A549 (cell line): ENCODE results near the gene CCDC154. TPM values are rescaled to one million over a fixed set of nuclear protein-coding genes. Genes with fewer than 3 reads are reported as not detected.

Experiments used
- ATAC-seq, 2 experiments: fragments of 200-7000 bp in 1 of 2; fragments of >200 bp in 1 of 2; cut with Nextera tagmentation in 1 of 2; cut with Tn5 transposase in 1 of 2; 3 replicates each; pipeline versions ENCODE4 v1.8.0 to v1.9.1; 2018 to 2020; ENCODE audit warnings: mild to moderate bottlenecking in 1 of 2, moderate library complexity in 1 of 2
- CTCF ChIA-PET: fragments of 300-600 bp; sonication (Branson Sonifier 250); formaldehyde crosslinking; extraction: SDS; loops from one replicate; lab custom pipeline; 2021; ENCODE audit warnings: antibody characterized with exemption, inconsistent platforms; lab: Yijun Ruan, JAX
- POLR2A ChIA-PET: fragments of 350-600 bp; formaldehyde crosslinking; extraction: SDS; loops from one replicate; lab custom pipeline; 2021; ENCODE audit warnings: antibody characterized with exemption, inconsistent platforms; lab: Yijun Ruan, JAX
- DNase-seq, 2 experiments: peaks; one replicate each; pipeline versions ENCODE4 v3.0.0 to v3.0.0-alpha.2; 2011 to 2016; ENCODE audit warnings: low read depth in 1 of 2, low spot score in 1 of 2
- FAIRE-seq: peaks from 2 replicates; lab custom pipeline; 2011; peaks lifted over from hg19 to GRCh38; lab: Jason Lieb, UNC
- H3K27ac ChIP-seq, 2 experiments: fragments of >200 bp; sonication (Bioruptor Twin); formaldehyde crosslinking; 3 replicates each; pipeline ENCODE4 v1.5.1; 2016 to 2017
- H3K4me1 ChIP-seq: fragments of >200 bp; sonication (Bioruptor Twin); formaldehyde crosslinking; 3 replicates; pipeline ENCODE4 v1.6.1; 2016
- H3K4me2 ChIP-seq: fragments of >200 bp; sonication (Bioruptor Twin); formaldehyde crosslinking; 3 replicates; pipeline ENCODE4 v1.6.1; 2016
- H3K4me3 ChIP-seq: fragments of >200 bp; sonication (Bioruptor Twin); formaldehyde crosslinking; 3 replicates; pipeline ENCODE4 v1.5.1; 2016
- H3K9me3 ChIP-seq: fragments of >200 bp; sonication (Bioruptor Twin); formaldehyde crosslinking; 3 replicates; pipeline ENCODE4 v1.6.1; 2016
- BCL3 ChIP-seq: fragments of >200 bp; sonication (Bioruptor Twin); formaldehyde crosslinking; IDR thresholded peaks from 3 replicates; pipeline ENCODE4 v1.6.1; 2016
- EHF ChIP-seq: fragments of 250-450 bp; sonication (Bioruptor Pico); IDR thresholded peaks from 2 replicates; pipeline ENCODE4 v1.5.0; 2020; ENCODE audit warnings: mild to moderate bottlenecking
- EHMT2 ChIP-seq: fragments of 200-600 bp; sonication (generic); IDR thresholded peaks from 2 replicates; pipeline ENCODE4 v1.6.1; 2016; ENCODE audit warnings: antibody characterized with exemption, low read depth, mild to moderate bottlenecking, moderate library complexity
- ELK1 ChIP-seq: fragments of 150-350 bp; IDR thresholded peaks from 2 replicates; pipeline ENCODE4 v1.6.1; 2014; ENCODE audit warnings: low read depth, mild to moderate bottlenecking, low read length
- EP300 ChIP-seq, 2 experiments: fragments of >200 bp; sonication (Bioruptor Twin); formaldehyde crosslinking; IDR thresholded peaks; 2 replicates in 1 of 2; 3 replicates in 1 of 2; pipeline ENCODE4 v1.6.1; 2016 to 2017
- HOXB13 ChIP-seq: fragments of 250-450 bp; sonication (Bioruptor Pico); IDR thresholded peaks from 2 replicates; pipeline ENCODE4 v1.5.0; 2020; ENCODE audit warnings: low read depth, mild to moderate bottlenecking, moderate library complexity
- JUNB ChIP-seq: fragments of >200 bp; sonication (Bioruptor Twin); formaldehyde crosslinking; IDR thresholded peaks from 2 replicates; pipeline ENCODE4 v1.6.1; 2016
- NPAS2 ChIP-seq: fragments of 250-450 bp; sonication (Bioruptor Pico); IDR thresholded peaks from 2 replicates; pipeline ENCODE4 v1.8.0; 2022; ENCODE audit warnings: mild to moderate bottlenecking, moderate library complexity, borderline replicate concordance
- POLR2A ChIP-seq: IDR thresholded peaks from 2 replicates; pipeline ENCODE4 v1.6.1; 2012; ENCODE audit warnings: mild to moderate bottlenecking, low read length
- RAD21 ChIP-seq, 2 experiments: fragments of >200 bp in 1 of 2; sonication (Bioruptor Twin) in 1 of 2; formaldehyde crosslinking in 1 of 2; IDR thresholded peaks in 1 of 2; conservative IDR thresholded peaks in 1 of 2; 2 replicates in 1 of 2; 3 replicates in 1 of 2; pipeline ENCODE4 v1.6.1; 2012 to 2018; ENCODE audit warnings: inconsistent platforms in 1 of 2
- RCOR1 ChIP-seq: fragments of 150-350 bp; IDR thresholded peaks from 2 replicates; pipeline ENCODE4 v1.6.1; 2014; ENCODE audit warnings: antibody characterized with exemption, low read length, low read depth
- REST ChIP-seq: fragments of 200-600 bp; sonication (generic); IDR thresholded peaks from 2 replicates; pipeline ENCODE4 v1.6.1; 2016; ENCODE audit warnings: antibody characterized with exemption, mild to moderate bottlenecking, moderate library complexity
- RNF2 ChIP-seq: fragments of 200-600 bp; sonication (generic); IDR thresholded peaks from 2 replicates; pipeline ENCODE4 v1.6.1; 2016; ENCODE audit warnings: low read depth, mild to moderate bottlenecking, antibody characterized with exemption, moderate library complexity, borderline replicate concordance
- SMC3 ChIP-seq: fragments of >200 bp; sonication (Bioruptor Twin); formaldehyde crosslinking; IDR thresholded peaks from 3 replicates; pipeline ENCODE4 v1.6.1; 2018; ENCODE audit warnings: inconsistent platforms
- USF2 ChIP-seq: fragments of 450-650 bp; IDR thresholded peaks from 2 replicates; pipeline ENCODE4 v1.6.1; 2014; ENCODE audit warnings: antibody characterized with exemption
- ZNF302 ChIP-seq: fragments of 250-450 bp; sonication (Bioruptor Pico); IDR thresholded peaks from 2 replicates; pipeline ENCODE4 v1.9.0; 2021; ENCODE audit warnings: inconsistent platforms, mild to moderate bottlenecking, moderate library complexity
- WGBS: methylation state at CpG from one replicate; pipeline ENCODE4 v1.1.6; 2017; ENCODE audit errors: missing lambda C conversion rate; 5-methylcytosine and 5-hydroxymethylcytosine counted together
- polyA plus RNA-seq, 4 experiments: library from polyadenylated mRNA; depleted of rRNA in 3 of 4; stranded (reverse); fragments of >200 nt; fragmentation: RNase III in 1 of 4; extraction: RNeasy Plus Mini Kit Qiagen cat#74134 plus additional on column Dnase treatment in 1 of 4; gene quantifications; 2 replicates in 3 of 4; 3 replicates in 1 of 4; pipeline ENCODE4 v1.2.3, GENCODE V29; 2011 to 2017
- TF ChIP-seq, protein P1 (sequence below): fragments of >200 bp; sonication (Bioruptor Twin); formaldehyde crosslinking; IDR thresholded peaks from 3 replicates; pipeline ENCODE4 v1.5.1; 2016
- TF ChIP-seq, protein P2 (sequence below): fragments of 250-450 bp; sonication (Bioruptor Pico); IDR thresholded peaks from 2 replicates; pipeline ENCODE4 v1.5.0; 2020; ENCODE audit warnings: low read depth, mild to moderate bottlenecking, moderate library complexity

CCDC154 gene
- polyA plus RNA-seq, 2 of the 4 experiments (the other 2 are of a cell fraction): 0.16 to 0.74 TPM

- CTCF ChIA-PET: no interaction called here
- Histone ChIP-seq H3K4me3 (no peak overlapping the region), H3K4me1 (no peaks in the 10 kb centered on the region), H3K4me2 (no peak overlapping the region), H3K9me3 (no peaks in the 10 kb centered on the region), H3K27ac (no peak overlapping the region)
- POLR2A ChIA-PET: no interaction called here
- ATAC-seq: no peak
- FAIRE-seq: no peak
- 87% methylated on average over 10 of the region's 21 CpGs for WGBS
- no peak for TF ChIP-seq RCOR1
- TF ChIP-seq NPAS2 (CRISPR knock-in tag): no peak
- no peak for TF ChIP-seq SMC3
- no peak for DNase-seq
Observed at GRCh38 chr16:1393613-1394176, 50.7 kb downstream of the CCDC154 start.

GRCh38 chr16:1392826-1393225 lies 51.5 kb downstream of the CCDC154 start:
- 79% methylated on average over 17 of the region's 17 CpGs for WGBS
- CTCF ChIA-PET: no interaction called here
- Histone ChIP-seq H3K4me1 (no peaks in the 10 kb centered on the region), H3K4me2 (no peak overlapping the region), H3K27ac (no peak overlapping the region), H3K9me3 (no peaks in the 10 kb centered on the region), H3K4me3 (no peak overlapping the region)
- FAIRE-seq: no peak
- no peak for TF ChIP-seq RNF2
- no peak for TF ChIP-seq RAD21 (conservative IDR thresholded peaks at IDR 0.05 in 1 of 2, IDR thresholded peaks at IDR 0.05 in 1 of 2)
- no peak for TF ChIP-seq JUNB
- TF ChIP-seq, protein P1, sequence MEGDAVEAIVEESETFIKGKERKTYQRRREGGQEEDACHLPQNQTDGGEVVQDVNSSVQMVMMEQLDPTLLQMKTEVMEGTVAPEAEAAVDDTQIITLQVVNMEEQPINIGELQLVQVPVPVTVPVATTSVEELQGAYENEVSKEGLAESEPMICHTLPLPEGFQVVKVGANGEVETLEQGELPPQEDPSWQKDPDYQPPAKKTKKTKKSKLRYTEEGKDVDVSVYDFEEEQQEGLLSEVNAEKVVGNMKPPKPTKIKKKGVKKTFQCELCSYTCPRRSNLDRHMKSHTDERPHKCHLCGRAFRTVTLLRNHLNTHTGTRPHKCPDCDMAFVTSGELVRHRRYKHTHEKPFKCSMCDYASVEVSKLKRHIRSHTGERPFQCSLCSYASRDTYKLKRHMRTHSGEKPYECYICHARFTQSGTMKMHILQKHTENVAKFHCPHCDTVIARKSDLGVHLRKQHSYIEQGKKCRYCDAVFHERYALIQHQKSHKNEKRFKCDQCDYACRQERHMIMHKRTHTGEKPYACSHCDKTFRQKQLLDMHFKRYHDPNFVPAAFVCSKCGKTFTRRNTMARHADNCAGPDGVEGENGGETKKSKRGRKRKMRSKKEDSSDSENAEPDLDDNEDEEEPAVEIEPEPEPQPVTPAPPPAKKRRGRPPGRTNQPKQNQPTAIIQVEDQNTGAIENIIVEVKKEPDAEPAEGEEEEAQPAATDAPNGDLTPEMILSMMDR: no peak
- TF ChIP-seq EP300 (IDR thresholded peaks at IDR 0.05): no peak
- POLR2A ChIA-PET: no interaction called here
- DNase-seq: no peak
- no peak for ATAC-seq

DNA sequence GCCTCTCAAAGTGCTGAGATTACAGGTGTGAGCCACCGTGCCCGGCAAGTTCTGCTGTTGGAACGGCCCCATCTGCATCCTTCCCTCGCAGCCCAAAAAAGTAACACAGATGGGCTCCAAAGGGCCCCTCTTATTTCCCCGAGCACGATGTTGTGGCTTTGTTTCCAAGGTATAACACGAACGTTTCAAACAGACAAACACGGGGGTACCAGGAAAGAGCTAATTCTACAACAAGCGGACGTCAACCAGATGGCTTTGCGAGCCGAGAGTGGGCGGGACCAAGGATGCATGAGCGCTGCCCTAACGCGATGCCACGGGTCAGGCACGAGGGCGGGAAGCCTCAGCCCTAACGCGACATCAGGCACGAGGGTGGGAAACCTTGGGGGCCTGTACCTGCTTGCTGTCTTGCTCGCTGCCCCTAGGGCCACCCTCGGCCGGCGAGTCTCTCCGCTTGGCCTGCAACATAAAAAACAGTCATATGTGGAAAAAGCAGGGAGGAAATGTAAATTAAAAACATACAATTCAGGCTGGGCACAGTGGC lies 54.0 kb downstream of the CCDC154 start:
- FAIRE-seq: no peak
- H3K9me3 ChIP-seq: no peaks in the 10 kb centered on the region
- no peak for DNase-seq
- 93% methylated on average over 27 of the region's 28 CpGs for WGBS
- no peak overlapping the region for H3K4me3 ChIP-seq
- H3K27ac ChIP-seq: no peak overlapping the region
- no peak for ATAC-seq
- no peak overlapping the region for H3K4me2 ChIP-seq
- H3K4me1 ChIP-seq: no peaks in the 10 kb centered on the region
- CTCF ChIA-PET: interaction anchor here (0.6 to 2.4 kb wide), 3 partner anchors 17 to 576 kb away, joined by 3 to 8 read pairs (median 3); no protein-coding TSS in a partner anchor
- POLR2A ChIA-PET: no interaction called here
- TF ChIP-seq POLR2A: no peak
- no peak for TF ChIP-seq EHF (CRISPR knock-in tag)
- TF ChIP-seq REST: no peak
- TF ChIP-seq ZNF302 (CRISPR knock-in tag): no peak
- TF ChIP-seq EHMT2: no peak
- no peak for TF ChIP-seq USF2
- TF ChIP-seq ELK1: no peak
- TF ChIP-seq, protein P2, sequence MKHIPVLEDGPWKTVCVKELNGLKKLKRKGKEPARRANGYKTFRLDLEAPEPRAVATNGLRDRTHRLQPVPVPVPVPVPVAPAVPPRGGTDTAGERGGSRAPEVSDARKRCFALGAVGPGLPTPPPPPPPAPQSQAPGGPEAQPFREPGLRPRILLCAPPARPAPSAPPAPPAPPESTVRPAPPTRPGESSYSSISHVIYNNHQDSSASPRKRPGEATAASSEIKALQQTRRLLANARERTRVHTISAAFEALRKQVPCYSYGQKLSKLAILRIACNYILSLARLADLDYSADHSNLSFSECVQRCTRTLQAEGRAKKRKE (CRISPR knock-in tag): no peak
- TF ChIP-seq RNF2: no peak
- no peak for TF ChIP-seq BCL3
- TF ChIP-seq, protein P1: no peak
- TF ChIP-seq HOXB13 (CRISPR knock-in tag): no peak
